Panc1 (cell line): ENCODE results near the gene NALCN. TPM values are rescaled to one million over a fixed set of nuclear protein-coding genes. Genes with fewer than 3 reads are reported as not detected.

ENCODE experiments used
- ATAC-seq: fragments of 200-7000 bp; cut with Tn5 transposase; 2 replicates; pipeline ENCODE4 v1.9.1; 2020; ENCODE audit warnings: mild to moderate bottlenecking, moderate library complexity
- BruUV-seq: library from RNA; stranded (reverse); fragments of 400-500 nt; replicated peaks from 2 replicates; lab custom pipeline; 2021; lab: Mats Ljungman, UMichigan
- CTCF ChIA-PET: fragments of 300-600 bp; sonication (Branson Sonifier 250); formaldehyde crosslinking; loops from one replicate; lab custom pipeline; 2022; ENCODE audit warnings: antibody characterized with exemption; lab: Charles Lee
- POLR2A ChIA-PET: fragments of 300-600 bp; sonication (Branson Sonifier 250); formaldehyde crosslinking; loops from one replicate; lab custom pipeline; 2022; ENCODE audit warnings: antibody characterized with exemption; lab: Charles Lee
- DNase-seq: peaks from one replicate; pipeline ENCODE4 v3.0.0-alpha.2; 2010; ENCODE audit warnings: low read depth, low spot score
- H3K27ac ChIP-seq: 2 replicates; pipeline ENCODE4 v1.5.1; 2011; ENCODE audit warnings: mild to moderate bottlenecking, low read length, inconsistent platforms
- H3K27me3 ChIP-seq: fragments of 200-500 bp; sonication (Bioruptor generic); 2 replicates; pipeline ENCODE4 v1.6.0; 2014; ENCODE audit warnings: low read length, inconsistent platforms; ENCODE audit not compliant: control insufficient read depth, insufficient read depth
- H3K36me3 ChIP-seq: fragments of 200-500 bp; sonication (Bioruptor generic); 2 replicates; pipeline ENCODE4 v1.5.1; 2014; ENCODE audit warnings: inconsistent platforms, mild to moderate bottlenecking, low read length, moderate library complexity; ENCODE audit not compliant: control insufficient read depth, insufficient read depth
- H3K4me1 ChIP-seq: 2 replicates; pipeline ENCODE4 v1.5.1; 2011; ENCODE audit warnings: inconsistent platforms, mild to moderate bottlenecking, low read length, moderate library complexity; ENCODE audit not compliant: control insufficient read depth, insufficient read depth
- H3K4me3 ChIP-seq, 2 experiments: 2 replicates each; pipeline ENCODE4 v1.5.1; 2011 to 2012; ENCODE audit warnings: low read depth in 2 of 2, low read length in 2 of 2, mild to moderate bottlenecking in 2 of 2, inconsistent platforms in 1 of 2, moderate library complexity in 1 of 2
- H3K9me3 ChIP-seq: fragments of 200-500 bp; sonication (Bioruptor generic); 2 replicates; pipeline ENCODE4 v1.5.1; 2014; ENCODE audit warnings: low read depth, mild to moderate bottlenecking, inconsistent platforms, low read length, moderate library complexity; ENCODE audit not compliant: control insufficient read depth, insufficient read depth
- CTCF ChIP-seq: fragments of 450-650 bp; IDR thresholded peaks from 2 replicates; pipeline ENCODE4 v1.5.1; 2017; ENCODE audit warnings: mild to moderate bottlenecking
- POLR2AphosphoS5 ChIP-seq: IDR thresholded peaks from 2 replicates; pipeline ENCODE4 v1.6.1; 2012; ENCODE audit warnings: mild to moderate bottlenecking, low read depth, low read length, moderate library complexity
- REST ChIP-seq, 2 experiments: IDR thresholded peaks; 2 replicates each; pipeline ENCODE4 v1.6.1; 2011 to 2012; ENCODE audit warnings: low read depth in 2 of 2, control low read depth in 1 of 2, low read length in 1 of 2, mild to moderate bottlenecking in 1 of 2, moderate library complexity in 1 of 2; ENCODE audit not compliant: insufficient read depth in 1 of 2
- SIN3A ChIP-seq: IDR thresholded peaks from 2 replicates; pipeline ENCODE4 v1.6.1; 2012; ENCODE audit warnings: low read depth, mild to moderate bottlenecking, low read length, moderate library complexity, borderline replicate concordance; ENCODE audit not compliant: insufficient read depth
- TCF7L2 ChIP-seq: IDR thresholded peaks from 2 replicates; pipeline ENCODE4 v1.6.1; 2011; ENCODE audit warnings: mild to moderate bottlenecking, low read depth, low read length, inconsistent platforms
- in situ Hi-C: cut with HindIII; loops from 2 replicates; pipeline ENCODE4 v1.10.0; 2016; ENCODE audit warnings: low sequenced_read_pairs, low pct_unique_long_range_greater_than_20kb
- intact Hi-C: fragments of 100-400 bp; cut with micrococcal nuclease; formaldehyde crosslinking; loops from one replicate; pipeline ENCODE4 v1.10.0; 2022; ENCODE audit not compliant: unreplicated experiment
- total RNA-seq: library from RNA; stranded (reverse); gene quantifications from one replicate; pipeline ENCODE4 v1.2.1, GENCODE V29; 2021; ENCODE audit not compliant: unreplicated experiment

Gene NALCN
- total RNA-seq, 1 experiment from 2014 or later = 10.9 TPM

- POLR2A ChIA-PET = no interaction called here
- Histone ChIP-seq H3K36me3 (no peaks in the 10 kb centered on the region), H3K9me3 (no peaks in the 10 kb centered on the region), H3K27ac (no peak overlapping the region), H3K4me3 (no peak overlapping the region), H3K27me3 (no peaks in the 10 kb centered on the region), H3K4me1 (no peaks in the 10 kb centered on the region)
- intact Hi-C loops = no loop called here
- TF ChIP-seq SIN3A = no peak
- no peak for TF ChIP-seq TCF7L2
- TF ChIP-seq CTCF = no peak
- TF ChIP-seq REST (IDR thresholded peaks at IDR 0.05; ENCODE audit: insufficient read depth in 1 of 2, low read depth in 2 of 2, low read length in 1 of 2) = no peak
- no peak for TF ChIP-seq POLR2AphosphoS5
- in situ Hi-C loops = no loop called here
- no peak for DNase-seq
- no TSS peak for BruUV-seq
- ATAC-seq = no peak
- CTCF ChIA-PET = no interaction called here
These were observed 237.9 kb downstream of the NALCN start for GRCh38 chr13:101178406-101178805.

- DNase-seq (no peak), ATAC-seq (no peak)
- H3K27me3 ChIP-seq = no peaks in the 10 kb centered on the region
- TF ChIP-seq POLR2AphosphoS5 (no peak), TCF7L2 (no peak), CTCF (no peak), REST (IDR thresholded peaks at IDR 0.05; ENCODE audit: insufficient read depth in 1 of 2, low read depth in 2 of 2, low read length in 1 of 2) (no peak), SIN3A (no peak)
- in situ Hi-C loops (no loop called here), intact Hi-C loops (no loop called here)
- no peaks in the 10 kb centered on the region for H3K36me3 ChIP-seq
- BruUV-seq = no TSS peak
- no peaks in the 10 kb centered on the region for H3K4me1 ChIP-seq
- POLR2A ChIA-PET = no interaction called here
- CTCF ChIA-PET = no interaction called here
- no peaks in the 10 kb centered on the region for H3K9me3 ChIP-seq
- H3K4me3 ChIP-seq = no peak overlapping the region
- H3K27ac ChIP-seq = no peak overlapping the region
These were observed 246.0 kb downstream of the NALCN start for GRCh38 chr13:101170306-101170705.
